Ecto neural progenitor cell (in vitro differentiated cells): ENCODE data around the gene WDR76.
"Not testable (repeated sequence)": the region's sequence is repeated elsewhere in the genome, so short reads cannot be mapped to it uniquely, and the experiment has no call there.

Source experiments
- DNase-seq: peaks from one replicate; pipeline ENCODE4 v3.0.0-alpha.2; 2018; ENCODE audit warnings: low spot score

WDR76 gene

DNA sequence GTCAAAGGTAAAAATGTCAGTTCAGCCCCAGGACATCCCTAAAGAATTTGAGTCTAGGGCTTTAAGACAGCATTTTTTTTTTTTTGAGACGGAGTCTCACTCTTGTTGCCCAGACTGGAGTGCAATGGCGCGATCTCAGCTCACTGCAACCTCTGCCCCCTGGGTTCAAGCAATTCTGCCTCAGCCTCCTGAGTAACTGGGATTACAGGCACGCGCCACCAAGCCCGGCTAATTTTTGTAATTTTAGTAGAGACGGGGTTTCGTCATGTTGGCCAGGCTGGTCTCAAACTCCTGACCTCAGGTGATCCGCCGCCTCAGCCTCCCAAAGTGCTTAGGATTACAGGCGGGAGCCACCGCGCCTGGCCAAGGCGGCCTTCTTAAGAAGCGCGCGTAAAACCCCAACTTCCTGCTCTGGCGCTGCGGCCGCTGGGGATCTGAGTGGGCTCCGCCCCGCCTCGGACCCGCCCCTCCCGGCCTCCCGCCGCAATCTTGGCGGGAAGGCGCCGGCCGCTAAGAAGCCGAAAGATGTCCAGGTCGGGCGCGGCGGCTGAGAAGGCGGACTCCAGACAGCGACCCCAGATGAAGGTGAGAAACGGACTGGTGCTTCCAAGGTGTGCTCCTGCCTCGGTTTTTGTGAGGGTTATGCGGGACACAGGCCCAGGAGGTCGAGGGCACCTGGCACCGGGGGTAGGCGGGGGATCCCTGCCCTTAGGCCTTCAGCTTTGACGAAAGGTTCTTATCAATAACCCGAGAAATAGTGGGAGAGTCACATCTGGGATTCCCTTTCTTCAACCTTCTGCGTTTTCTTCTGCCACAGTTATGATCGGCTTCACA is at the start of gene WDR76:
WDR76 (plus strand) TSS at position 495 of the 834 bp plus-strand sequence; CDS start at position 526, 31 bp downstream.
- peak; percentile 85 for DNase-seq

- peak; percentile 82 for DNase-seq
Observed at GRCh38 chr15:43777267-43777914, 49.4 kb upstream of the WDR76 start.

- no peak for DNase-seq
Observed at GRCh38 chr15:43779016-43779415, 47.8 kb upstream of the WDR76 start.

DNA sequence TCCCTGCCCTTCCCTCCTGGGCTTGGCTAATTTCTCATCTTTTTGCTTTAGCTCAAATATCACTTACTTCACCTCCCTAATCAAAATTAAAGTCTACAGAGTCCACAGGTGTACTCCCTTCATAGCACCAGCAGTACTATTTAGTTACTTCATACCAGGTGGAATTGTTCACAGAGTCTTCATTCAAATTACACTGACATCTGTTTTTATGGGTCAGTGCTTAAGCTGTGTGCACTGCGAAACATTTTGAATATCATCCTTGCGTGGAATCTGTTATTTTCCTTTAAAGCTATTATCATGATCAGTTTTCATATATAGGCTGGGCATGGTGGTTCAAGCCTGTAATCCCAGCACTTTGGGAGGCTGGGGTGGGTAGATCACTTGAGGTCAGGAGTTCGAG is 37.4 kb upstream of the WDR76 start:
- no peak for DNase-seq

DNA sequence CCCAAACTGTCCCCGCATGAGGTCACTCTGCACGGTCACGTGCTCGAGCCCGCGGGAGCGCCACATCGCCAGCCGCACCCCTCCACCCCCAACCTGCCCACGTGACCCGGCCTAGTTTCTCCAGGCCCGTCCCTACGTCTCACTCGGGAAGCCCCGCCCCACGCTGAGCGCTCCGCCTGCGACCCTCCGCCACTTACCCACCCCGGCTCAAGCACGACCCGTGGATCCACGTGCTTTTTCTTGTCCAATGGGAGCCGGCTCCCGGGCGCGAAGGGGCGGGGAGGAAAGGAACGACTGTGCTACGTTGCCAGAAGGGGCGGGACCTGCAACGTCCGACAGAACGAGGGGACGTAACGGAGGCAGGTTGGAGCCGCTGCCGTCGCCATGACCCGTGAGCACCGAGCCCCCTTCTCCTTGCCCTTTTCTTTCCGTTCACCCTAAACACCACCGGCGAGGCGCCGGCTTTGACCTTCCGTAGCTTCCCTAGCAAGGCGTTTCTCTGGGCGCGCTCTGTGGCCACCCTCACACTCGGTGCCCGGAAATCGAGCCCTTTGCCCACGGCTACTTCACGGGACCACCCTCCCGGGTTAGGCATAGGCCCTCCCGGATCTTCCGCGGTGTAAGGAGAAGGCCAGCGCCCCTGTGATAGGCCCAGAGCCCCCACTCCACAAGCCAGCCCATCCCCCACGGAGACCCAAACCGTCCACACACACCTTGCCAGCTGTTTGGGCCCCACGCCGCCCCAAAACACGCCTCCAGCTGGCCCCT is 34.6 kb upstream of the WDR76 start, which contains the start of gene SERF2:
SERF2 (plus strand) TSS at position 328 of the 768 bp plus-strand sequence; CDS start at position 385, 57 bp downstream.
- peak; percentile 100 for DNase-seq

- DNase-seq: no peak
Observed at GRCh38 chr15:43792761-43793476, 33.9 kb upstream of the WDR76 start.

- DNase-seq: no peak
Observed at GRCh38 chr15:43793647-43794046, 33.2 kb upstream of the WDR76 start.

GRCh38 chr15:43794269-43795037 is 32.3 kb upstream of the WDR76 start:
- no peak for DNase-seq

- DNase-seq: no peak
Observed at GRCh38 chr15:43795197-43795596, 31.6 kb upstream of the WDR76 start.

- DNase-seq: no peak
Observed at GRCh38 chr15:43795997-43796396, 30.8 kb upstream of the WDR76 start.

GRCh38 chr15:43796566-43796965 is 30.2 kb upstream of the WDR76 start:
- DNase-seq: no peak

DNA sequence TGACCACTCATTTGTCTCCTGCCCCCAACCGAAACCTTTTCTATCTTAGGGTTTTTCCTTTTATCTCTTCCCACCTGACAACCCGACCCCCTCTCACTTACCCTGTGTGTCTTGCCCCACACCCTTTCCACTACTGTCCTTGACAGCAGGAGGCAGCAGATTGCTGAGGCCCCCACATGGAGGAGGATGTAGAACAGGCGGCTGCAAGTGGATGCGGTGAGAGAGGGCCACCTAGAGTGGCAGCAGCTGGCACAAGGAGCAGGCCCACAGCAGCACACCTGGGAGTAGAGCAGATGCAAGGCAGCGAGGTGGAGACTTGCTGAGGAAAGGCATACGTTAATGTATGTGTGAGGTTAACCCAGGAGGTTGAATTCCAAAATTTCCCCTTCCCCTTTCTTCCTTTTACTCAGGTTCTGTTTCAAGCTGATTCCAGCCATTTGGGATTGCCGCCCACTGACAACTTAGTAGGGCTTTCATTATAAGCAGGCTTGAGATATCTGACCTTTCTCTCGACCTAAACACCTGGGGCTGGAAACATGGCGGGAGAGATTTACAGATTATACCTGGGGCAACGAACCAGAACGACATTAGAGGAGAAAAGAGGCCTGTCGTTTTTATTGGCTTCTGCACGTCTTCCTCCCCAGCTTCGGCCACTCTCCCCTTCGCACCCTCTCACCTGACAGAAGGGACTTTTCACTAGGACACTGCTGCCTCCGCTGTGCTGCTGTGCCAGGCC is 27.4 kb upstream of the WDR76 start:
- no peak for DNase-seq

DNA sequence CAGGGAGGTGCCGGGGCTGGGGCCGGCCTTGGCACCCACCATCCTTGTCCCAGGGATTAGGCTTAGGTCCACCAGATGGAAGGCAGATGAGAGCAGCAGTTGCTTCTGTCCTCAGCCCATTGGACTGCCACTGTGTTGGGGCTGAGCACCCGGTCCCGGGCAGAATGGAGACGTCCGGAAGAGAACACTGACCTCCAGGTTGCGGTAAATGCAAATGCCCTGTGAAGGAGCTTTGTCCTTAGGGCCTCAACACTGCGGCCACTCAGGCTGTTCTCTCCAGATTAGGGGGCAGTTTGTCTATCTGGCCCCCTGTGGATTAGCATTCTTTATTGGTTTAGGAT is 26.9 kb upstream of the WDR76 start, which contains the start of gene SERINC4:
SERINC4 (minus strand) TSS at position 276 of the 341 bp plus-strand sequence; CDS start at position 42, 234 bp downstream.
- no peak for DNase-seq

DNA sequence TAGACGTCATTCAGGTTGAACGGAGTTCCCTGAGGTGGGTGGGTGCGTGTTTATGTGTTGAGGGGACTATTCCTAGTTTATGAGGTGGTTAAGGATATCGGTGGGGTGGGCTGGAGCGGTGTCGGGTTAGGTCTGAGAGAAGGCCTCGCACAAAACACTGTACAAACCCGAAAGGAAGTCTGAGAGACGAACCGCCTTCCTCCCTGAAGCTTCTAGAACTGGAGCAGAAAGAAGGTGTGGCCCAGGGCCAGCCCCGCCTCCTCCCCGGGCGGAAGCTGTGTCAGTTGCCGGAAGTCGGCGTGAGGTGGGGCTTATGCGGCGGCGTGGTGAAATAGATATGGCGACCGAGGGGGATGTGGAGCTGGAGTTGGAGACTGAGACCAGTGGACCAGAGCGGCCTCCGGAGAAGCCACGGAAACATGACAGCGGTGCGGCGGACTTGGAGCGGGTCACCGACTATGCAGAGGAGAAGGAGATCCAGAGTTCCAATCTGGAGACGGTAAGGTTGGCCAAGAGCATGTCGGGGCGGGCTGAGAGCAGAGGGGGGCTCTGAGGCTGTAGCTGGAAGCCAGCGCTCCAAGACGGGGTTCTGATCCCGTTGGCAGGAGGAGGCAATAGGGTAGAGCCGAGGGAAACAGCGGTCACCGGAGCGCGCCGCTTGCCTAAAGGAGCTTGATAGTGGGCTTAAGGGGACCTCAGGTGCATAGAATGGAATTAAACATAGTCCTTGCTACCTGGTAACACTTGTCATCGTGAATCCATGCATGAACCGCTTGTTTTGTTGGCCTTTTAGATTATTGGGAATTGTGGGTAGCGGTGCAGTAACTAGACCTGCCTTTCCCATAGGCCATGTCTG is 26.3 kb upstream of the WDR76 start, which contains the start of gene HYPK:
HYPK (plus strand) TSS at position 314 of the 856 bp plus-strand sequence; CDS start at position 338, 24 bp downstream.
- DNase-seq: peak; percentile 87

GRCh38 chr15:43802676-43803075 is 24.1 kb upstream of the WDR76 start:
- DNase-seq: not testable (repeated sequence)

DNA sequence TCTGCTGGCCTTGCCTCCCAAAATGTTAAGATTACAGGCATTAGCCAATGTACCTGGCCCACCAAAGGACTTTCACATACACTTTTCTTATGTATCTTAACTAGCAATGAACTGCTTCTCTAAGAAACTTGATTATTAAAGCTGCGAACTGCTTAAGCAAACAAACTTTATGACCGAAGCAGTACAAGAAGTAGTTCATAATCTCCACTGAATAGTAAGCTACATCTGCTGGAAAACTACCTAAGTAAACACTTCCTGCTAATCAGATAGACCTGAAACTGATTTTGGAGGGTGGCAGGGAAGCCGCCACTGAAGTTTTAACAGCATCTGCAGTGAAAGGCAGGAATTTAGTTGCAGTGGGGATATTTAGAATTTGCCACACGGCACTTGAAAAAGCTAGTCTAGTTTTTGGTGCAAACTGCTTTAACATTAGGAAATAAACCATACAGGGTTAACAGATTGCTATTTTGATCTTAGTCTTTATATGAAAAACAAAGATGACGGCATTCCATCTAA is 18.3 kb upstream of the WDR76 start:
- no peak for DNase-seq

DNA sequence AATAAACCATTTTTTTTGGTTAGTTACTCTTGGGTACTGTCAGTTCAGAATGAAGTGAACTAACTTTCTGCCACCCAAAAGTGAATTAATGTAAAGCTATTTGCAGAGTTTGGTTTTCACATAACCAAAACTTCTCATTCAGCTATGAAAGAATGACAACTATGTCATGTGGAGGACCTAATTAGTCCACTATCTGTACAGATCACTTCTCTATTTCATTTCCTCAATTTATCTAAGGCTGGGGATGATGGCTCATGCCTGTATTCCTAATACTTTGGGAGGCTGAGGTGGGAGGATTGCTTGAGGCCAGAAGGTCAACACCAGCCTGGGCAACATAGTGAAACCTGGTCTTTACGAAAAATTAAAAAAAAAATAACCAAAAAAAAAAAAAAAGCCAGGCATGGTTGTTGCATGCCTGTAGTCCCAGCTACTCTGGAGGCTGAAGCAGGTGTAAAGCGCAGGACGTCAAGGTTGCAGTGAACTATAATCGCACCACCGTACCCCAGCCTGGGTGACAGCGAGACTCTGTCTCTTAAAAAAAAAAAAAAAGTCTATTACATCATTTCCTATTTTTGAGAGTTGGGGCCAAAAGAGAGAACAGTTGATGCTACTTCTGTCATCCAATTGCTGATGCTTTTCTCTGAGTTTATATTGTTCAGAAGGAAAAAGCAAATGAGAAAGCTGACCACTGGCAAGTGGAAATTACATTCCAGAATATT is 17.7 kb upstream of the WDR76 start:
- no peak for DNase-seq

DNA sequence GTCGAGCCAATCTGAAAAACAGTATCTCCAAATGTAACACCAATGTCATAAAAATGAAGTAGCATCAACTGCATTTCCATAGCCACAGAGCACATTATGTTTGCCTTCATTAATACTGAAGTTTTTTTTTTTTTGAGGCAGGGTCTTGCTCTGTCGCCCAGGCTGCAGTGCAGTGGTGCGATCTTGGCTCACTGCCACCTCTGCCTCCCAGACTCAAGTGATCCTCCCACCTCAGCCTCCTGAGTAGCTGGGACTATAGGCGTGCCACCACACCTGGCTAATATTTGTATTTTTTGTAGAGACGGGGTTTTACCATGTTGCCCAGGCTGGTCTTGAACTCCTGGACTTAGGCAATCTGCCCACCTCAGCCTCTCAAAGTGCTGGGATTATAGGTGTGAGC is 11.7 kb upstream of the WDR76 start:
- DNase-seq: not testable (repeated sequence)
